KMS-11 (cell line): ENCODE data around the gene CEACAM1.

Experiments used
- H2AFZ ChIP-seq: fragments of 200-600 bp; sonication (generic); 2 replicates; pipeline ENCODE4 v1.6.1; 2016; ENCODE audit warnings: antibody characterized with exemption, mixed run types, low read depth
- H3K27ac ChIP-seq: fragments of 200-600 bp; sonication (generic); 2 replicates; pipeline ENCODE4 v1.6.1; 2016; ENCODE audit warnings: mild to moderate bottlenecking, mixed run types
- H3K27me3 ChIP-seq: fragments of 200-600 bp; sonication (generic); 2 replicates; pipeline ENCODE4 v1.6.1; 2017; ENCODE audit warnings: mild to moderate bottlenecking, low read depth, mixed run types, moderate library complexity; ENCODE audit not compliant: insufficient read depth
- H3K36me3 ChIP-seq: fragments of 200-600 bp; sonication (generic); 2 replicates; pipeline ENCODE4 v1.6.1; 2017; ENCODE audit warnings: mild to moderate bottlenecking, mixed run types; ENCODE audit not compliant: insufficient read depth
- H3K4me1 ChIP-seq: fragments of 200-600 bp; sonication (generic); 2 replicates; pipeline ENCODE4 v1.6.1; 2016; ENCODE audit warnings: mild to moderate bottlenecking, low read depth, mixed run types; ENCODE audit not compliant: poor library complexity, severe bottlenecking
- H3K4me2 ChIP-seq: fragments of 200-600 bp; sonication (generic); 2 replicates; pipeline ENCODE4 v1.7.0; 2016; ENCODE audit warnings: mild to moderate bottlenecking, mixed run types
- H3K4me3 ChIP-seq: fragments of 200-600 bp; sonication (generic); IDR thresholded peaks from 2 replicates; pipeline ENCODE4 v1.6.1; 2017; ENCODE audit warnings: low read depth, low read length, mixed read lengths; ENCODE audit not compliant: insufficient read depth
- H3K79me2 ChIP-seq: fragments of 200-600 bp; sonication (generic); 2 replicates; pipeline ENCODE4 v1.6.1; 2016; ENCODE audit warnings: low read depth, mixed run types; ENCODE audit not compliant: insufficient read depth
- H3K9ac ChIP-seq: fragments of 200-600 bp; sonication (generic); 2 replicates; pipeline ENCODE4 v1.6.1; 2016; ENCODE audit warnings: mild to moderate bottlenecking, mixed run types
- H4K20me1 ChIP-seq: fragments of 200-600 bp; sonication (generic); 2 replicates; pipeline ENCODE4 v1.6.1; 2016; ENCODE audit warnings: mild to moderate bottlenecking, mixed run types; ENCODE audit not compliant: insufficient read depth
- CTCF ChIP-seq: fragments of 200-600 bp; sonication (generic); conservative IDR thresholded peaks from 2 replicates; pipeline ENCODE4 v1.6.1; 2017; ENCODE audit warnings: low read depth, mild to moderate bottlenecking, antibody characterized with exemption, low read length, moderate library complexity, mixed read lengths

CEACAM1 gene

DNA sequence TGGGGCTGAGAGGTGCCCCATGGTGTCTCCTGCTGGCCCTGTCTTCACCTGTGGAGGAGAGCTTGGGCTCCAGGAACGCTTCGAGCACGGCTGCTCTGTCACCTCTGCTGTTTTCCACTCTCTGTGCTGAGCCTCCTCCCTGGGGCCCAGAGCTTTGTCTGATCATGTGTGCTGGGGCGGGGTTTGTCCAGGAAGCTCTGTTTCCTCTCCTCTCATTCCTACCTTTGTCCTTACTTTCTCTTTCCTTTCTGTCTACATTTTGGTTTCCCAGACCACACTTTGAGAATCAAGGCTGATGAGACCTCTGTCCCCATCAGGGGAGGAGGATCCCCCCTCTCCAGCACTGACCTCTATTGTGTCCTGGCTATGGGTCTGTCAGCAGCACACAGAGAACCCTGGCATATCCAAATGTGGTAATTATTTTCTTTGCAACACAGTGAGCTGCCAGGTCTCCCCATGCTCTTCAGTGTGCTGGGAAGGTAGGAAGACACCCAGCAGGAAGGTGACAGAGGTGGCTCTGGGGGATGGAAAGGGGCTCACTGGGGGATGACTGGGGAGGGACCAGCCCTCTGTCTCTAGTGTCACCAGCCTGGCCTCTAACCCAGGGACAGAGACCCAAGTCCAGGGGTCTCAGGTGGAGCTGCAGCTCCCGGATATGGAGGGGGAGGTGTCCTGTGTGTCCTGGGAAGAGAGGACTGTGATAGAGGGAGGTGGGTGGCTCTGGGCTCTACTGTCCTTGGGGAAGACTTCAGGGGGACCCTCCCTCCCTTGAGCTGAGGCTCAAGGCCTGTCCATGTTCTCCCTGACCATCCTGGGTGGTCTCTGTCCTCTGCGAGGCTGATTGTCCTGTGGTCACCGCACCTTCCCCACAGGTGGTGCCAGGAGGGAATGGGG, at the start of gene CEACAM1:
TSS of gene CEACAM1 (minus strand) at position 128 of the 894 bp plus-strand sequence. CDS start at position 21, 107 bp downstream.
- H3K4me1 ChIP-seq = no peaks in the 10 kb centered on the region
- no peak within 1 kb of the TSS for H3K27ac ChIP-seq
- H3K4me2 ChIP-seq = no peak within 1 kb of the TSS
- no peaks in the 10 kb centered on the region for H3K27me3 ChIP-seq
- no peak for TF ChIP-seq CTCF
- no peaks in the 10 kb centered on the region for H3K79me2 ChIP-seq
- no peaks in the 10 kb centered on the region for H4K20me1 ChIP-seq
- no peaks in the 10 kb centered on the region for H3K36me3 ChIP-seq
- H3K9ac ChIP-seq = no peak within 1 kb of the TSS
- H2AFZ ChIP-seq = no peak within 1 kb of the TSS
- H3K4me3 ChIP-seq = no peak within 1 kb of the TSS

- no peaks in the 10 kb centered on the region for H4K20me1 ChIP-seq
- H3K4me3 ChIP-seq = no peak overlapping the region
- TF ChIP-seq CTCF = no peak
- no peak overlapping the region for H3K4me2 ChIP-seq
- no peak overlapping the region for H3K27ac ChIP-seq
- no peak overlapping the region for H3K9ac ChIP-seq
- H3K27me3 ChIP-seq = no peaks in the 10 kb centered on the region
- no peaks in the 10 kb centered on the region for H3K79me2 ChIP-seq
- H2AFZ ChIP-seq = no peak overlapping the region
- no peaks in the 10 kb centered on the region for H3K4me1 ChIP-seq
- H3K36me3 ChIP-seq = no peaks in the 10 kb centered on the region
Observed at GRCh38 chr19:42577016-42577415, 48.7 kb upstream of the CEACAM1 start.

DNA sequence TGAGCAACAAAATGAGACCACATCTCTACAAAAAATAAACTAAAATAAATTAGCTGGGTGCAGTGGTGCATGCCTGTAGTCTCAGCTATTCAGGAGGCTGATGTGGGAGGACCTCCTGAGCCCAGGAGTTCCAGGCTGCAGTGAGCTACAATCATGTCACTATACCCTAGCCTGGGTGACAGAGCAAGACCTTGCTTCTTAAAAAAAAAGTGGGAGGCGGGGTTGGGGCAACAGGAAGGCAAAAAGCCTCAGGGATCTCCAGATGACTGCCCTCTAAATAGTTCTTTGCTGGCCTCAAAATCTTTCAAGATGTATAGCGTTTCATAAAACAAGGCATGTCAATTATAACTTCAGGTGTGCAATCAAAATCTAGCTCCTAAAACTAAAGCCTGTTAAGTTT, 48.0 kb upstream of the CEACAM1 start:
- Histone ChIP-seq H3K79me2 (no peaks in the 10 kb centered on the region), H2AFZ (no peak overlapping the region), H3K4me3 (no peak overlapping the region), H3K9ac (no peak overlapping the region), H3K4me2 (no peak overlapping the region), H4K20me1 (no peaks in the 10 kb centered on the region), H3K4me1 (no peaks in the 10 kb centered on the region), H3K27me3 (no peaks in the 10 kb centered on the region), H3K27ac (no peak overlapping the region), H3K36me3 (no peaks in the 10 kb centered on the region)
- no peak for TF ChIP-seq CTCF

GRCh38 chr19:42573642-42574041, 45.4 kb upstream of the CEACAM1 start:
- no peaks in the 10 kb centered on the region for H3K4me1 ChIP-seq
- H2AFZ ChIP-seq = no peak overlapping the region
- no peaks in the 10 kb centered on the region for H3K36me3 ChIP-seq
- H3K27me3 ChIP-seq = no peaks in the 10 kb centered on the region
- no peaks in the 10 kb centered on the region for H3K79me2 ChIP-seq
- H3K4me2 ChIP-seq = no peak overlapping the region
- H3K9ac ChIP-seq = no peak overlapping the region
- no peak for TF ChIP-seq CTCF
- H4K20me1 ChIP-seq = no peaks in the 10 kb centered on the region
- H3K4me3 ChIP-seq = no peak overlapping the region
- H3K27ac ChIP-seq = no peak overlapping the region
